Spinal cord (tissue), 10 donors: Measurements from ENCODE around the gene ADI1. TPM values are rescaled to one million over a fixed set of nuclear protein-coding genes. Genes with fewer than 3 reads are reported as not detected.

Source experiments
- DNase-seq, 6 donors: peaks; one replicate each; pipeline versions ENCODE4 v3.0.0 to v3.0.0-alpha.2; 2013 to 2015; ENCODE audit warnings: low spot score in 6 of 6, low read depth in 4 of 6
- H3K27ac ChIP-seq: one replicate; pipeline ENCODE4 v1.5.1; 2013; ENCODE audit warnings: low read depth, low read length, control low read depth
- H3K27me3 ChIP-seq: one replicate; pipeline ENCODE4 v1.6.1; 2013; ENCODE audit warnings: low read length; ENCODE audit not compliant: control insufficient read depth, insufficient read depth
- H3K36me3 ChIP-seq: one replicate; pipeline ENCODE4 v1.6.1; 2013; ENCODE audit warnings: low read length; ENCODE audit not compliant: control insufficient read depth, insufficient read depth
- H3K4me1 ChIP-seq: one replicate; pipeline ENCODE4 v1.6.1; 2013; ENCODE audit warnings: low read length; ENCODE audit not compliant: control insufficient read depth, insufficient read depth
- H3K4me3 ChIP-seq: one replicate; pipeline ENCODE4 v1.5.1; 2013; ENCODE audit warnings: low read depth, low read length, control low read depth
- H3K9me3 ChIP-seq: one replicate; pipeline ENCODE4 v1.6.1; 2013; ENCODE audit warnings: low read length; ENCODE audit not compliant: control insufficient read depth, insufficient read depth
- WGBS: methylation state at CpG from one replicate; pipeline ENCODE4 v1.1.5; 2013; ENCODE audit warnings: missing lambda C conversion rate; ENCODE audit not compliant: insufficient coverage; 5-methylcytosine and 5-hydroxymethylcytosine counted together
- polyA plus RNA-seq, 2 donors: library from polyadenylated mRNA; unstranded; fragments of 120-200 nt; gene quantifications; one replicate each; pipeline ENCODE4 v1.2.1, GENCODE V29; 2013; ENCODE audit not compliant: insufficient read length in 2 of 2
- total RNA-seq, 2 donors: library from RNA; depleted of rRNA in 1 of 2; stranded (reverse); fragments of 120-200 nt in 1 of 2; fragments of >200 nt in 1 of 2; gene quantifications; one replicate each; pipeline versions ENCODE4 v1.2.3 to v1.2.4, GENCODE V29; 2013 to 2014
- donor health status: healthy.

The ADI1 gene
- total and polyA plus RNA-seq, 4 donors: 28.8 to 84.4 (median 43.1) TPM

DNA sequence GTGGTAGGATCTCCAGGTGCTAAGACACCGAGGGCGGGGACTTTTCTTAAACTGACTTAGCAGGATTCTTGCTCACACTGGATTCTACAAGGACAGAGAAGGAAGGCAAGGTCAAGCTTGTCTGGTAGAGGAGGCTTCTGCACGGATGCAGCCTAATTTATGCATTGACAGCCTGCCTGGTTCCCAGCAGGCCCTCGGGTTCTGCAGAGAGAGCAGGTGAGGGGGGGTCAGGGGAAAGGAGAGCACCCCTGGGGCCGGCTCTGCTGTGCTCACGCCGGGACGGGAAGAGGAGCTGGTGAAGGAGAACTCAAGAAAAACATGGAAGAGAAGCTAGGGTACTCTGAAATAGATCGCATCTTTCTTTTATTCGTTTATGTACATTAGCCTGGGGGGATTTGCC, 46.4 kb downstream of the ADI1 start:
- H3K9me3 ChIP-seq: no peaks in the 10 kb centered on the region
- WGBS: 38% methylated on average over 8 of the region's 10 CpGs
- peaks cover 65% of the 10 kb centered on the region for H3K36me3 ChIP-seq
- H3K27ac ChIP-seq: no peak overlapping the region
- no peak for DNase-seq
- no peaks in the 10 kb centered on the region for H3K27me3 ChIP-seq
- H3K4me3 ChIP-seq: no peak overlapping the region
- H3K4me1 ChIP-seq: peaks cover 44% of the 10 kb centered on the region

- Histone ChIP-seq H3K27ac (no peak overlapping the region), H3K27me3 (no peaks in the 10 kb centered on the region), H3K36me3 (peaks cover 69% of the 10 kb centered on the region), H3K4me3 (no peak overlapping the region), H3K4me1 (peaks cover 42% of the 10 kb centered on the region), H3K9me3 (no peaks in the 10 kb centered on the region)
- DNase-seq: no peak
- WGBS: 80% methylated on average over 9 of the region's 10 CpGs
Observed at GRCh38 chr2:3472296-3472695, 47.0 kb downstream of the ADI1 start.

GRCh38 chr2:3470856-3471737, 48.2 kb downstream of the ADI1 start:
- Histone ChIP-seq H3K27ac (peak overlapping the region; percentile 30), H3K27me3 (no peaks in the 10 kb centered on the region), H3K4me3 (no peak overlapping the region), H3K4me1 (peaks cover 32% of the 10 kb centered on the region), H3K36me3 (peaks cover 78% of the 10 kb centered on the region), H3K9me3 (no peaks in the 10 kb centered on the region)
- DNase-seq: no peak
- 85% methylated on average over 12 of the region's 17 CpGs for WGBS

- Histone ChIP-seq H3K9me3 (no peaks in the 10 kb centered on the region), H3K36me3 (peaks cover 80% of the 10 kb centered on the region), H3K4me1 (peaks cover 23% of the 10 kb centered on the region), H3K27me3 (no peaks in the 10 kb centered on the region), H3K27ac (no peak overlapping the region), H3K4me3 (no peak overlapping the region)
- 87% methylated on average over 14 of the region's 17 CpGs for WGBS
- DNase-seq: no peak
Observed at GRCh38 chr2:3470166-3470651, 49.1 kb downstream of the ADI1 start.

DNA sequence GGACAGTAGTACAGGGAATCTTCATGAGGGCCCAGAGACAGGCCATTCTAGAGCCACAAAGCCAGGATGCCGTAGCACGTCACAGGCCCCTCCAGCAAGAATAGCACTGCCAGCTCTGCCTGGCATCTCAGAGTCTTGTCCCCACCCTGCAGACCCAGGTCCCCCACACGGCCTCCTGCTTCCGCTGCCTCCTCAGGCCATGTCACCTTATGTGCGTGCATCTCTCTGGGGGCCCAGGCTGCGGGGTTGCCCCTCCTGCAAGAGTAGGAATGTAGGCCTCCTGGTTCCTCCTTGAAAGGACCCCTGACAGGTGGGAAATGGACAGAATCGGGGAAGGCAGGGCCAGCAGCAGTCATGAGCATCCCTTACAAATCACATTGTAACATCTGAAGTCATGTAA, 49.8 kb downstream of the ADI1 start:
- H3K4me1 ChIP-seq: peaks cover 23% of the 10 kb centered on the region
- H3K27ac ChIP-seq: no peak overlapping the region
- H3K27me3 ChIP-seq: no peaks in the 10 kb centered on the region
- H3K36me3 ChIP-seq: peaks cover 83% of the 10 kb centered on the region
- H3K9me3 ChIP-seq: no peaks in the 10 kb centered on the region
- no peak for DNase-seq
- 92% methylated on average over 4 of the region's 7 CpGs for WGBS
- H3K4me3 ChIP-seq: no peak overlapping the region

DNA sequence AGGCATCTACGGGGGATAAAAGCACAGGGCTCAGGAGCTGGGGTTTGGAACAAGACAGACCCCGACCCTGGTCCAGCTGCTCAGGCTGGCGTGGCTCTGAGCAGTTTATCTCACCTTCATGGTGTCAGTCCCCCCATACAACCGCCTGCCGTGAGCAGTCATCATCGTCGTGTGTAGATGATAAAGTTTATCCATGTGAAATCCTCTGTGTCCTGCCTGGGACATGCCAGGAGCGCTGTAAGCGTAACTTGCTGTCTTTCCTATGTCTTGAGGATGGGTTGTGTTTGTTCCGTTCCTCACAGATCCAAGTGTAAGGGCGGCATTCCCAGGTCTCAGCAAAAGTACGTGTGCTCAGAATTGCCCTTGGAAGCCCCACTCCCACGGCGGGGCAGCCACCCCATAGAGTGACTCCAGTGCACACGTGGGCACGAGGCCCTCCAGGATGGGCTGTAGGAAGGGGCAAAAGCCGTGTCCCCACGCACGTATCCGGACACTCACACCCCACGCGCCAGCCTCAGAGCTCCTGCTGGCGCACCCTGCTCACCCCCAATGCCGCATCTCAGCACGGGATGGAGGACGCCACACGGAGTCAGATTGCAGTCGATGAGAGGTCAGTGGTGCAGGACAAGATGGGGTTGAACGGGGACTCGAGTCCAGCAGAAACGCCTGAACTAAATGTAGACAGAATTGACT, 50.9 kb downstream of the ADI1 start:
- Histone ChIP-seq H3K27me3 (no peaks in the 10 kb centered on the region), H3K9me3 (no peaks in the 10 kb centered on the region), H3K4me3 (no peak overlapping the region), H3K36me3 (peaks cover 85% of the 10 kb centered on the region), H3K4me1 (peaks cover 28% of the 10 kb centered on the region), H3K27ac (no peak overlapping the region)
- DNase-seq: no peak
- WGBS: 95% methylated on average over 30 of the region's 31 CpGs

DNA sequence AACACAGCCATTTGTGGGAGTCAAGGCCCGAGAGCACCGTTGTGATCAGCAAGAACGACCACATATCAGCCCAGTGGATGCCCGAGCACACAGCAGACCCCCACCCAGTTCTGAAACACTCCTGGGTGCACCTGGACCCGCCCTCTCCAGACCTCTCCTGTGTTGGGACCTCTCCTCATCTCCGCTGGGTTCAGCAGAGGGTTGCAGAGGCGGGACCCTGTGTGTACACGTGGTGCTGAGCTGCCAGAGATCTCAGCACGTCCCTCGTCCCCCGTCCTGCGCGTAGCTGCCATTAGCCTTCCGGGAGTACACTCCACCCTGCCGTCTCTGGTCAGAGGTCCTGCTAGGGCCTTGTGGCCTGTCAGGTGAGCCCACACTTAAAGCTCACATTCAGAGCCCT, 51.7 kb downstream of the ADI1 start:
- WGBS: 96% methylated on average over 15 of the region's 15 CpGs
- no peaks in the 10 kb centered on the region for H3K27me3 ChIP-seq
- no peak overlapping the region for H3K4me3 ChIP-seq
- no peak for DNase-seq
- peaks cover 30% of the 10 kb centered on the region for H3K4me1 ChIP-seq
- H3K9me3 ChIP-seq: no peaks in the 10 kb centered on the region
- no peak overlapping the region for H3K27ac ChIP-seq
- peaks cover 83% of the 10 kb centered on the region for H3K36me3 ChIP-seq

- Histone ChIP-seq H3K36me3 (peaks cover 79% of the 10 kb centered on the region), H3K27ac (no peak overlapping the region), H3K4me1 (peaks cover 31% of the 10 kb centered on the region), H3K4me3 (no peak overlapping the region), H3K9me3 (no peaks in the 10 kb centered on the region), H3K27me3 (no peaks in the 10 kb centered on the region)
- DNase-seq: no peak
- WGBS: 86% methylated on average over 14 of the region's 14 CpGs
Observed at GRCh38 chr2:3466966-3467365, 52.4 kb downstream of the ADI1 start.

DNA sequence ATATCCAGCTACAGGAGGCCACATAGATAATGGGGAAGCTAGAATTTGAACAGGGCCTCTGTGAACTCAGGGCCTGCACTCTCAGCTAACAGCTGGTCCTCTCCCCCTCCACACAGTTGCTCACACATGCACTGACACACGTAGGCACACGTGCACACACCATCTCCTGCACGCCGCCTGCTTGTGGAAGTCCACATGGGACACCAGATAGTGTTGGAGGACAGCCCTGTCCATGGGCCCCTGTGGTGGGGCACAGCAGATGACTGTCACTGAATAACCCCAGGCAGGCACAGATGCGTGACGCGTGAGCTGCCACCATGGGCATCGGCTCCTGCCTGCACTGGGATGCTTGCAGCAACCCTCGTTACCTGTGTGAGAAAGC, 52.9 kb downstream of the ADI1 start:
- no peak overlapping the region for H3K27ac ChIP-seq
- peaks cover 32% of the 10 kb centered on the region for H3K4me1 ChIP-seq
- H3K4me3 ChIP-seq: no peak overlapping the region
- WGBS: 98% methylated on average over 9 of the region's 9 CpGs
- no peaks in the 10 kb centered on the region for H3K27me3 ChIP-seq
- no peak for DNase-seq
- peaks cover 80% of the 10 kb centered on the region for H3K36me3 ChIP-seq
- no peaks in the 10 kb centered on the region for H3K9me3 ChIP-seq
